ENCODE measurements around the gene UBE2E2.
A peak's percentile ranks its signal among the peaks of the same experiment; 100 is the strongest.
"Not testable (repeated sequence)": the region's sequence is repeated elsewhere in the genome, so short reads cannot be mapped to it uniquely, and the experiment has no call there.

The UBE2E2 gene

GRCh38 chr3:23336853-23337252 is 133.7 kb downstream of the UBE2E2 start:
- DNase-seq = not testable (repeated sequence)

GRCh38 chr3:23341147-23341838 is 138.2 kb downstream of the UBE2E2 start:
- DNase-seq = no peak

- DNase-seq = no peak
These were observed 139.2 kb downstream of the UBE2E2 start for GRCh38 chr3:23342343-23342742.

- DNase-seq = no peak
These were observed 140.4 kb downstream of the UBE2E2 start for GRCh38 chr3:23343509-23343908.

GRCh38 chr3:23344886-23345285 is 141.8 kb downstream of the UBE2E2 start:
- no peak for DNase-seq

- DNase-seq = not testable (repeated sequence)
These were observed 146.3 kb downstream of the UBE2E2 start for GRCh38 chr3:23349444-23349843.

- no peak for DNase-seq
These were observed 153.0 kb downstream of the UBE2E2 start for GRCh38 chr3:23356169-23356568.

GRCh38 chr3:23356923-23357322 is 153.8 kb downstream of the UBE2E2 start:
- no peak for DNase-seq

GRCh38 chr3:23359116-23359515 is 156.0 kb downstream of the UBE2E2 start:
- DNase-seq = no peak

GRCh38 chr3:23365066-23365465 is 161.9 kb downstream of the UBE2E2 start:
- no peak for DNase-seq

GRCh38 chr3:23368731-23369130 is 165.6 kb downstream of the UBE2E2 start:
- DNase-seq = no peak

GRCh38 chr3:23372285-23372684 is 169.2 kb downstream of the UBE2E2 start:
- no peak for DNase-seq

GRCh38 chr3:23376516-23377248 is 173.6 kb downstream of the UBE2E2 start:
- no peak for DNase-seq

- DNase-seq = no peak
These were observed 175.0 kb downstream of the UBE2E2 start for GRCh38 chr3:23377928-23378672.

- DNase-seq = no peak
These were observed 180.7 kb downstream of the UBE2E2 start for GRCh38 chr3:23383875-23384274.

- peak; percentile 38 for DNase-seq
These were observed 182.2 kb downstream of the UBE2E2 start for GRCh38 chr3:23385327-23385726.

GRCh38 chr3:23387286-23387918 is 184.3 kb downstream of the UBE2E2 start:
- DNase-seq = no peak

GRCh38 chr3:23389089-23389488 is 186.0 kb downstream of the UBE2E2 start:
- DNase-seq = no peak

GRCh38 chr3:23389686-23390085 is 186.6 kb downstream of the UBE2E2 start:
- no peak for DNase-seq

- DNase-seq = no peak
These were observed 187.3 kb downstream of the UBE2E2 start for GRCh38 chr3:23390446-23390845.

GRCh38 chr3:23390989-23391553 is 187.9 kb downstream of the UBE2E2 start:
- DNase-seq = no peak

GRCh38 chr3:23395115-23395514 is 192.0 kb downstream of the UBE2E2 start:
- DNase-seq = no peak

GRCh38 chr3:23396746-23397145 is 193.6 kb downstream of the UBE2E2 start:
- no peak for DNase-seq
